ENCODE measurements around the gene TMEM19. TPM values are rescaled to one million over a fixed set of nuclear protein-coding genes. Genes with fewer than 3 reads are reported as not detected.

Gene TMEM19
- total RNA-seq, 1 experiment from 2014 or later = 29.6 TPM

- no peaks in the 10 kb centered on the region for H3K27me3 Mint-ChIP-seq (ENCODE audit: unreplicated experiment)
- peak overlapping the region; percentile 97 for H3K4me3 Mint-ChIP-seq (ENCODE audit: low read depth, unreplicated experiment)
- peaks cover 17% of the 10 kb centered on the region for H3K4me1 Mint-ChIP-seq (ENCODE audit: low read depth, unreplicated experiment)
- peaks cover 53% of the 10 kb centered on the region for H3K36me3 Mint-ChIP-seq (ENCODE audit: insufficient read depth, unreplicated experiment)
- TF ChIP-seq CTCF (IDR thresholded peaks at IDR 0.05; ENCODE audit: unreplicated experiment) = no peak
- H3K27ac Mint-ChIP-seq (ENCODE audit: unreplicated experiment) = peak overlapping the region; percentile 98
- H3K9me3 Mint-ChIP-seq (ENCODE audit: low read depth, unreplicated experiment) = peaks cover 2% of the 10 kb centered on the region
- intact Hi-C loops (cut with micrococcal nuclease; ENCODE audit: unreplicated experiment) = loop anchor here (1.0 to 5.0 kb wide), 2 partner anchors 83 to 173 kb away; partner anchors contain the start of gene TBC1D15
- CTCF ChIA-PET = interaction anchor here (0.6 to 2.9 kb wide), 8 partner anchors 16 to 176 kb away, joined by 3 to 27 read pairs (median 4); partner anchors contain the start of gene TMEM19
- no peak for DNase-seq
- BruUV-seq (replicated peaks) = TSS peak; percentile 76
Measured at GRCh38 chr12:71664411-71665089, 21.3 kb upstream of the TMEM19 start.

DNA sequence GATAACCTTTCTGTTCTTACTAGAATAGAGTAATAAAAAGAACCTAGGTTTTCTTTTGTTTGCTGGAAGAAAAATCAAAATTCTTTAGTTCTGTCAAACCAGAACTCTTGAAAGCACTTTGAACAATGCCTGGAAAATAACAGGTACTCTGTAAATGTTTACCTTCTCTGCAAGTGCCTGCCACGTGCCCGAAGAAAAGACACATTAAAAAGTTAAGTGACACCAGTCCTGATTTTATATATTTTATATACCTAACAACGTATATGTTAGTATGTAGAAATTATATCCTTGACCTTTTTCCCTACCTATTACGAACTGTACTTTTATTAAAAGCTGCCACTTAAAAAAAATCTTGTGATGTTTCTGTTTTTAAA lies 20.8 kb upstream of the TMEM19 start:
- intact Hi-C loops (cut with micrococcal nuclease; ENCODE audit: unreplicated experiment) = no loop called here
- Mint-ChIP-seq H3K36me3 (ENCODE audit: insufficient read depth, unreplicated experiment) (peaks cover 52% of the 10 kb centered on the region), H3K9me3 (ENCODE audit: low read depth, unreplicated experiment) (peaks cover 2% of the 10 kb centered on the region), H3K4me1 (ENCODE audit: low read depth, unreplicated experiment) (peaks cover 17% of the 10 kb centered on the region), H3K27ac (ENCODE audit: unreplicated experiment) (peak overlapping the region; percentile 98), H3K4me3 (ENCODE audit: low read depth, unreplicated experiment) (peak overlapping the region; percentile 97), H3K27me3 (ENCODE audit: unreplicated experiment) (no peaks in the 10 kb centered on the region)
- BruUV-seq (replicated peaks) = no TSS peak
- DNase-seq = no peak
- TF ChIP-seq CTCF (IDR thresholded peaks at IDR 0.05; ENCODE audit: unreplicated experiment) = no peak
- CTCF ChIA-PET = interaction anchor here (1.5 to 2.9 kb wide), 2 partner anchors 21 to 82 kb away, joined by 7 to 27 read pairs; partner anchors contain the start of gene TMEM19

DNA sequence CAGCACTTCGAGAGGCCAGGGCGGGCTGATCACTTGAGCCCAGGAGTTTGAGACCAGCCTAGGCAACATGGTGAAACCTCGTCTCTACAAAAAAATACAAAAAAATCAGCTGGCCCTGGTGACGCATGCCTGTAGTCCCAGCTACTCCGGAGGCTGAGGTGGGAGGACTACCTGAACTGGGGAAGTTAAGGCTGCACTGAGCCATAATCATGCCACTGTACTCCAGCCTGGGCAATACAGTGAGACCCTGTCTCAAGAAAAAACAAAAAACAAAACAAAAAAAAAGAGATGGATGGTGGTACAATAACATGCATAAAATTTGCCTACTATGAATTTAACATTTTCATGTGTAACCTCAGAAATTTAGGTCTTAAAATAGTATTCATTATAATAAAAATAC lies 19.6 kb upstream of the TMEM19 start:
- H3K27ac Mint-ChIP-seq (ENCODE audit: unreplicated experiment) = peak overlapping the region; percentile 98
- CTCF ChIA-PET = interaction anchor here (1.5 kb wide), 1 partner anchor 19 kb away, joined by 7 read pairs; the partner anchor contains the start of gene TMEM19
- DNase-seq = no peak
- intact Hi-C loops (cut with micrococcal nuclease; ENCODE audit: unreplicated experiment) = no loop called here
- H3K36me3 Mint-ChIP-seq (ENCODE audit: insufficient read depth, unreplicated experiment) = peaks cover 52% of the 10 kb centered on the region
- H3K4me3 Mint-ChIP-seq (ENCODE audit: low read depth, unreplicated experiment) = peak overlapping the region; percentile 97
- H3K4me1 Mint-ChIP-seq (ENCODE audit: low read depth, unreplicated experiment) = peaks cover 17% of the 10 kb centered on the region
- H3K27me3 Mint-ChIP-seq (ENCODE audit: unreplicated experiment) = no peaks in the 10 kb centered on the region
- H3K9me3 Mint-ChIP-seq (ENCODE audit: low read depth, unreplicated experiment) = peaks cover 2% of the 10 kb centered on the region
- no peak for TF ChIP-seq CTCF (IDR thresholded peaks at IDR 0.05; ENCODE audit: unreplicated experiment)
- BruUV-seq (replicated peaks) = no TSS peak

DNA sequence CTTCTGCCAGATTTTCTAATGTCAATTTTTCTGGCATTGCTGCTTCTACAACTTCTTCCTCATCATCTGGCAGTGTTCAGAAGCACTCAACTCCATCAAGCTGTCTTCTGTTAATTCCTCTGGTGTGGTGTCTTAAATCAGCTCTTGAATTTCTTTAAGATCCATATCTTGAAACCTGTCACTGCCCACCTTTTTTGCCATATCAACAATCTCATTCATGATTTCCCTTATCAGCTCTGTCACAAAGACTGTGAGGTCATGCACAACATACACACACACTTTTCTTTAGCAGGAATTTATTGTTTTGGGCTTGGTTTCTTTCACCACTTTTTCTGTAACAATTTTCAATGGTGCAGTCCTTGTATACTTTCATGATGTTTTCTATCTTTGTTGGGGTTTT lies 14.6 kb upstream of the TMEM19 start:
- Mint-ChIP-seq H3K4me3 (ENCODE audit: low read depth, unreplicated experiment) (no peak overlapping the region), H3K36me3 (ENCODE audit: insufficient read depth, unreplicated experiment) (peaks cover 5% of the 10 kb centered on the region), H3K9me3 (ENCODE audit: low read depth, unreplicated experiment) (peaks cover 2% of the 10 kb centered on the region), H3K27me3 (ENCODE audit: unreplicated experiment) (no peaks in the 10 kb centered on the region), H3K4me1 (ENCODE audit: low read depth, unreplicated experiment) (peaks cover 8% of the 10 kb centered on the region), H3K27ac (ENCODE audit: unreplicated experiment) (no peak overlapping the region)
- TF ChIP-seq CTCF (IDR thresholded peaks at IDR 0.05; ENCODE audit: unreplicated experiment) = no peak
- CTCF ChIA-PET = no interaction called here
- DNase-seq = no peak
- no TSS peak for BruUV-seq (replicated peaks)
- intact Hi-C loops (cut with micrococcal nuclease; ENCODE audit: unreplicated experiment) = no loop called here

Data from Calu3 (cell line).